ENCODE data around the gene TTLL5.
"Not testable (repeated sequence)": the region's sequence is repeated elsewhere in the genome, so short reads cannot be mapped to it uniquely, and the experiment has no call there.

Gene TTLL5

DNA sequence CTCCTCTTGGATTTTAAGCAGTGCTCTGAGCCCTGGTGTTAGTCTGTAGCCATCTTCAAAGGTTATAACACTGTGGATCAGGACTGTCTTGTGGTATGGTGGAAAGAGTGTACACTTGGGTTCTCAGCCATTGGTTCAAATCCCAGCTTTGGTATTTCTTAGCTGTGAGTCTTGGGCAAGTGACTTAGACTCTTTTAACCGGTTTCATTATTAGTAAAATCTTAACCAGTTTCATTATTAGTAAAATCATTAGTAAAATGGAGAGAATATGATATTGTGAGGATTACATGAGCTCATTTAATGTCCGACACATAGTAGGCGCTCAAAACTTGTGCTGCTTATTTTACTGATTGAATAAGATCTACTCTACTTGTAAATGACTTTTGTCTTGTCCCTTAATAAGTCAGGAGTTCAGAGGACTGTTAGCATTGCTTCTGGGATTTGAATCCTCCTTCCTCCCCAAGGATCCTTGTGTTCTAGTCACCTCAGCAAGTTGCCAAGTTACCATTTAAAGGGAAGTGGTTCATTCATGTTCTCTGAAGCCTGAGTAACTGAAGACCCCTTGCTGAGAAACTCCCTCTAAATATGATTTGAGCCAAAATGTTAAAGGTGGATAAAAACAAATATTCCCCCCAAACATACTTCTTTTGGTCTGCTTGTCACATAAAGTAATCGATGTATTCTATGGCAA, 12.4 kb downstream of the TTLL5 start:
- H3K27me3 ChIP-seq (ENCODE audit: control insufficient read depth, insufficient read depth, low read length) = no peaks in the 10 kb centered on the region
- H3K4me3 ChIP-seq (ENCODE audit: low read depth, low read length) = no peak overlapping the region
- H3K9me3 ChIP-seq (ENCODE audit: control insufficient read depth, insufficient read depth, low read length) = no peaks in the 10 kb centered on the region
- no peak overlapping the region for H3K9ac ChIP-seq (ENCODE audit: low read depth, low read length)
- H3K36me3 ChIP-seq (ENCODE audit: control insufficient read depth, insufficient read depth, low read length) = no peaks in the 10 kb centered on the region
- no peaks in the 10 kb centered on the region for H3K4me1 ChIP-seq (ENCODE audit: control insufficient read depth, insufficient read depth, low read length)

DNA sequence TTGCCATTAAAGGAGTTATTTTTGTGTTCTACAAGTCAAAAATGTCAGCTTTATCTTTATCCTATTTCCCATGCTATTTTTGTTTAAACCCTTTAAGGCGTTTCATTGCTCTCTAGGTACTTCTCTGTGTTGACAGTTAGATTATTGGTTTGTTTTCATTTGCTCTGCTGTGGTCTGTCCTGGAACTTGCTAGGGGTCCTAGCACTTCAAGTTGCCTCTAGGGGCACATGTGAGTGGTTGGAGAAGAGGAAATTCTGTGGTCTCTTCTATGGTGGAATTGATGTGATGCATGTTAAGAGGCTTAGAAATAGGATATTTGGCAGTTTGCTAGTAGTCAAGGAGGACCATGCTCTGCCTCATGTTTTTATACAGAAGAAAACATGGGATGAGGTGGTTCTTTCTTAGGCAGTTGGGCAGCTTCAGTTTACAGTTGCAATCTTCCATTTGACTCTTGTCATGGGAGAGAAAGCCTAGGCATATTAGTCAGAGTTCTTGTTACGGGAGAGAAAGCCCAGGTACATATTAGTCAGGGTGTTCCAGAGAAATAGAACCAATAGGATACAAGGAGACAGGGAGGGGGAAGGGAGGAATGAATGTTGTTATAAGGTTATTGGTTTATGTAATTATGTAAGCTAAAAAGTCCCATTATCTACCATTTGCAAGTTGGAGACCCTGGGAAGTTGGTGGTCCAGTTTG, 14.4 kb downstream of the TTLL5 start:
- Histone ChIP-seq H3K9me3 (ENCODE audit: control insufficient read depth, insufficient read depth, low read length) (no peaks in the 10 kb centered on the region), H3K4me1 (ENCODE audit: control insufficient read depth, insufficient read depth, low read length) (no peaks in the 10 kb centered on the region)

DNA sequence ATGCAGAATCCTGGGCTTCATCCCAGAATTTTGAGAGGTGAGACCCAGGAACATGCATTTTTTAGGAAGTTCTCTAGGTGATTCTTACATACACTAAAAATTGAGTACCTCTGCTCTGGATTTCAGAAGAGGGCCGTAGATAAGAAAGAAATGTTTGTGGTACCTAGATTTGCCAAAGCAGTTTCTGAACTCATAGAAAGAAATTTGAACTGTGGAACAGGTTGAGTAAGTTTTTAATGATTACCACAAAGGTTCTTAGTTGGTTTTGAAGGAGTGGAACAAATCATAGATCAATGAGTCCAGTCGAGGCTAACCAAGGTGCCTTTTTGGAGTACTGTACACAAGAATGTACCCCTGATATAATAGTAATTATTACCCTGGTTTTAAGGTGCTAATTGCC, 24.9 kb downstream of the TTLL5 start:
- Histone ChIP-seq H3K36me3 (ENCODE audit: control insufficient read depth, insufficient read depth, low read length) (no peaks in the 10 kb centered on the region), H3K4me3 (ENCODE audit: low read depth, low read length) (no peak overlapping the region), H3K9me3 (ENCODE audit: control insufficient read depth, insufficient read depth, low read length) (no peaks in the 10 kb centered on the region), H3K9ac (ENCODE audit: low read depth, low read length) (no peak overlapping the region), H3K4me1 (ENCODE audit: control insufficient read depth, insufficient read depth, low read length) (no peaks in the 10 kb centered on the region), H3K27me3 (ENCODE audit: control insufficient read depth, insufficient read depth, low read length) (no peaks in the 10 kb centered on the region)

More for the DNA sequence above, 14.4 kb downstream of the TTLL5 start:
- no peaks in the 10 kb centered on the region for H3K27me3 ChIP-seq (ENCODE audit: control insufficient read depth, insufficient read depth, low read length)
- no peak overlapping the region for H3K4me3 ChIP-seq (ENCODE audit: low read depth, low read length)
- no peak overlapping the region for H3K9ac ChIP-seq (ENCODE audit: low read depth, low read length)
- H3K36me3 ChIP-seq (ENCODE audit: control insufficient read depth, insufficient read depth, low read length) = no peaks in the 10 kb centered on the region

DNA sequence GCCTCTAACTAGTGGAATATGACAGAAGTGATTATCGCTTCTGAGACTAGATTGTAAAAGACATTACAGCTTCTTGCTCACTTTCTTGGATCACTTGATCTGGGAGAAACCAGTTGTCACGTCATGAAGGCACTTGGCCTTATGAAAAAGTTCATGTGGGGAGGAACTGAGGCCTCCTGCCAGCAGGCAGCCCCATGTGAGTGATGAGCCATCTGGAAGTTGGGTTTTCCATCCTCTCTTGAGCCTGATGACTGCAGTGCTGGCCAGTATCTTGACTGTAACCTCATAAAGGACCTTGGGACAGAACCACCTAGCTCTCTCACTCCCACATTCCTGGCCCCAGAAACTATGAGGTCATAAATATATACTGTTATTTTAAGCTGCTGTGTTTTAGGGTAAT, 28.0 kb downstream of the TTLL5 start:
- no peak overlapping the region for H3K4me3 ChIP-seq (ENCODE audit: low read depth, low read length)
- H3K9me3 ChIP-seq (ENCODE audit: control insufficient read depth, insufficient read depth, low read length) = no peaks in the 10 kb centered on the region
- H3K4me1 ChIP-seq (ENCODE audit: control insufficient read depth, insufficient read depth, low read length) = no peaks in the 10 kb centered on the region
- H3K27me3 ChIP-seq (ENCODE audit: control insufficient read depth, insufficient read depth, low read length) = no peaks in the 10 kb centered on the region
- peaks cover 5% of the 10 kb centered on the region for H3K36me3 ChIP-seq (ENCODE audit: control insufficient read depth, insufficient read depth, low read length)
- H3K9ac ChIP-seq (ENCODE audit: low read depth, low read length) = no peak overlapping the region

DNA sequence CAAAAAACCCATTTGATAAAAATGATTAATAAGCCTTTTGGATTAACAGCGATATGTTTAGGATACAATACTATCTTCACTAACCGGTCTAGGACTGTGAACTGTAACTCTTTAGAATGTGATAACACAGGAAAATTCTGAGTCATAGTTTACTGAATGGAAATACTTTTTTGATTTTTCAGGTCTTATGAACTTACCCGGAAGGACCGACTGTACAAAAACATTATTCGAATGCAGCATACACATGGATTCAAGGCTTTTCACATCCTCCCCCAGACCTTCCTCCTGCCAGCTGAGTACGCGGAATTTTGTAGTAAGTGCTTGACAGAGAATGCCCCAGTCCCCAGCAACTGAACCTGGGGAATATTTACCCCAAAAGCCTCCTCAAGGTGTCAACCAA, 29.0 kb downstream of the TTLL5 start:
- H3K4me1 ChIP-seq (ENCODE audit: control insufficient read depth, insufficient read depth, low read length) = no peaks in the 10 kb centered on the region
- peaks cover 7% of the 10 kb centered on the region for H3K36me3 ChIP-seq (ENCODE audit: control insufficient read depth, insufficient read depth, low read length)
- H3K9me3 ChIP-seq (ENCODE audit: control insufficient read depth, insufficient read depth, low read length) = no peaks in the 10 kb centered on the region

DNA sequence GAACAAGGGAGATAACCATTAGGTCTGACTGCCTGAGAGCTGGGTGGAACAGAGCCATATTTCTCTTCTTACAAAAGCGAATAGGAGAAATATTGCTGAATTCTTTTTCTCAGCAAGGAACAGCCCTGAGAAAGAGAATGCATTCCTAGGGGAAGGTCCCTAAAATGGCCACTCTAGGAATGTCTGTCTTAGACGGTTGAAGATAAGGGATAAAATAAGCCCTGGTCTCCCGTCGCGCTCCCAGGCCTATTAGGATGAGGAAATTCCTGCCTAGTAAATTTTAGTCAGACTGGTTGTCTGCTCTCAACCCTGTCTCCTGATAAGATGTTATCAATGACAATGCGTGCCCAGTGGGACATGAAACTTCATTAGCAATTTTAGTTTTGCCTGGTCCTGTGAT, 34.0 kb downstream of the TTLL5 start:
- H3K9me3 ChIP-seq (ENCODE audit: control insufficient read depth, insufficient read depth, low read length); H3K9ac ChIP-seq (ENCODE audit: low read depth, low read length); H3K4me3 ChIP-seq (ENCODE audit: low read depth, low read length); H3K36me3 ChIP-seq (ENCODE audit: control insufficient read depth, insufficient read depth, low read length); H3K27me3 ChIP-seq (ENCODE audit: control insufficient read depth, insufficient read depth, low read length); H3K4me1 ChIP-seq (ENCODE audit: control insufficient read depth, insufficient read depth, low read length): not testable (repeated sequence)

More for the DNA sequence above, 29.0 kb downstream of the TTLL5 start:
- no peak overlapping the region for H3K4me3 ChIP-seq (ENCODE audit: low read depth, low read length)
- no peaks in the 10 kb centered on the region for H3K27me3 ChIP-seq (ENCODE audit: control insufficient read depth, insufficient read depth, low read length)
- H3K9ac ChIP-seq (ENCODE audit: low read depth, low read length) = no peak overlapping the region

DNA sequence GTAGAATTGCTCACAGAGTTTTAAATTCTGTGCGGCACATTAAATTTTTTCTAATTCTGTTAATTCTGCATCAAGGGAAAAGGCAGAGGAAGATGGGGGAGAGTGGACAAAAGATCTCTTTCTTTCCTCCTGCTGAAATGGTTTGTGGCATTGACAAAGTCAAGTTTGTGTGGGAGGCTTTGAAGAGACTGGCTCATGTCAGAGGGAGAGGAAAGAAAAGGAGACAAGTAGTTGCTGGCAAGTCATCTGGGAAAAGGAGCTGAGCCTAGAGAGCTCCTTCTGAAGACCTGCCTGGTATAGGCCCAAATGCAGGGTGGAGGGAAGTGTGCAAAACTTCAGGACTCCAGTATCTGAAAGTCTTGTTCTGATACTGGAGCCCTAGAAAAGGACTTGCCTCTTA, 36.3 kb downstream of the TTLL5 start:
- no peaks in the 10 kb centered on the region for H3K27me3 ChIP-seq (ENCODE audit: control insufficient read depth, insufficient read depth, low read length)
- no peaks in the 10 kb centered on the region for H3K9me3 ChIP-seq (ENCODE audit: control insufficient read depth, insufficient read depth, low read length)
- peaks cover 10% of the 10 kb centered on the region for H3K36me3 ChIP-seq (ENCODE audit: control insufficient read depth, insufficient read depth, low read length)
- H3K4me3 ChIP-seq (ENCODE audit: low read depth, low read length) = no peak overlapping the region
- H3K4me1 ChIP-seq (ENCODE audit: control insufficient read depth, insufficient read depth, low read length) = no peaks in the 10 kb centered on the region
- H3K9ac ChIP-seq (ENCODE audit: low read depth, low read length) = no peak overlapping the region

DNA sequence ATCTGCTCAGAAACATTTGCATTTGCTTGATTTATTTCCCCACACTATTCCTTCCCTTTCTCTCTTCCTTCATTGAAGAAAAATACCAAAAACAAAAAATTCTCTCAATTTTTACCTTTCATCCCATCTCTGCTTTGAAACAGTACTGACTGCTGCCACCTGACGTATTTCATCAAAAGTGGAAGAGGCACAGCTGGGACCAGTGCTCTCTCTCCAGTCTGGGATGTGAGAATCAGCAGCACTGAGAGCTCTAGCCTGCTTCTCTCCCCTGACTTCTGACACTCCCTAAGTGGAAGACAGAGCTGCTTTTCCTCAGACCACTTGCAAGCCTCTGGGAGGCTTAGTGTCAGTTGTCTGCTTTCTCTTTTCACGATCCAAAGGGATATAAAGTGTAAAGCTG, 36.9 kb downstream of the TTLL5 start:
- Histone ChIP-seq H3K4me1 (ENCODE audit: control insufficient read depth, insufficient read depth, low read length) (no peaks in the 10 kb centered on the region), H3K9ac (ENCODE audit: low read depth, low read length) (no peak overlapping the region), H3K9me3 (ENCODE audit: control insufficient read depth, insufficient read depth, low read length) (no peaks in the 10 kb centered on the region), H3K36me3 (ENCODE audit: control insufficient read depth, insufficient read depth, low read length) (peaks cover 10% of the 10 kb centered on the region), H3K4me3 (ENCODE audit: low read depth, low read length) (no peak overlapping the region), H3K27me3 (ENCODE audit: control insufficient read depth, insufficient read depth, low read length) (no peaks in the 10 kb centered on the region)

DNA sequence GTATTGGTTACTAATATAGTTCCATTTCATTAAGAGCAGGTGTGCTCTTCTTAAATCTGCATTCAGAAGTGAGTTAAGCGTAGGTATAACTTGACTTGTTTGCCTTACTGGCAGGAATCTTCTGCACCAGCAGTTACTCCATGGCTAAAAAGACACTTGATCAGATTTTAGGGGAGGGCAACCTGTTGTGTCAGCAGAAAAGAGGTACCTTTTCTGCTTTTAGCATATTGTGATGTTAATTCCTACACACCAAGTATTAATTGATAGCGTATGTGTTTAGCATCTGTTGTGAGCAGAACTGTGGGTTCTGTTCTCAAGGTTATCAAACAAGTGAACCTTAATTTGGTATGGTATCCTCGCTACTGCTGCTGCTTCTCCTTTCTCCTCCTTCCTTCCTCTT, 38.3 kb downstream of the TTLL5 start:
- H3K4me1 ChIP-seq (ENCODE audit: control insufficient read depth, insufficient read depth, low read length) = no peaks in the 10 kb centered on the region
- H3K4me3 ChIP-seq (ENCODE audit: low read depth, low read length) = no peak overlapping the region
- H3K9ac ChIP-seq (ENCODE audit: low read depth, low read length) = no peak overlapping the region
- H3K27me3 ChIP-seq (ENCODE audit: control insufficient read depth, insufficient read depth, low read length) = no peaks in the 10 kb centered on the region
- no peaks in the 10 kb centered on the region for H3K9me3 ChIP-seq (ENCODE audit: control insufficient read depth, insufficient read depth, low read length)
- H3K36me3 ChIP-seq (ENCODE audit: control insufficient read depth, insufficient read depth, low read length) = peaks cover 8% of the 10 kb centered on the region

DNA sequence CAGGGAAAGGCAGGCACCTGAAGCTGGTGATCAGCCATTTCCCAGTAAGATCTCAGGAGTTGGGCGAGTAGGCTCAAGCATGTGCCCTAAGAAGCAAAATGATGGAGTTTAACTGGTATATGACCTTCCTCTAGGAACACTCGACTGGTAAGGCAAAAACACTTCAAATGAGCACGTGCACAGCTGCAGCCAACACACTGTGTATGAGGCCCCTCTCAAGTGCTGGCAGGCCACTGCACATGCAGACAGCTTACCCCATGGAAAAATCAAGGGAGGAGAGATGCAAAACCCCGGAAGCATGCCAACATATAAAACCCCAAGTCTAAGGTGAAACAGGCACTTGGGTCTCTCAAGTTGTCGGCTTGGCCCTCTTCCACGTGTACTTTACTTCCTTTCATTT, 39.2 kb downstream of the TTLL5 start:
- Histone ChIP-seq H3K4me3 (ENCODE audit: low read depth, low read length) (no peak overlapping the region), H3K9me3 (ENCODE audit: control insufficient read depth, insufficient read depth, low read length) (no peaks in the 10 kb centered on the region), H3K4me1 (ENCODE audit: control insufficient read depth, insufficient read depth, low read length) (no peaks in the 10 kb centered on the region), H3K9ac (ENCODE audit: low read depth, low read length) (no peak overlapping the region), H3K36me3 (ENCODE audit: control insufficient read depth, insufficient read depth, low read length) (peaks cover 5% of the 10 kb centered on the region), H3K27me3 (ENCODE audit: control insufficient read depth, insufficient read depth, low read length) (no peaks in the 10 kb centered on the region)

DNA sequence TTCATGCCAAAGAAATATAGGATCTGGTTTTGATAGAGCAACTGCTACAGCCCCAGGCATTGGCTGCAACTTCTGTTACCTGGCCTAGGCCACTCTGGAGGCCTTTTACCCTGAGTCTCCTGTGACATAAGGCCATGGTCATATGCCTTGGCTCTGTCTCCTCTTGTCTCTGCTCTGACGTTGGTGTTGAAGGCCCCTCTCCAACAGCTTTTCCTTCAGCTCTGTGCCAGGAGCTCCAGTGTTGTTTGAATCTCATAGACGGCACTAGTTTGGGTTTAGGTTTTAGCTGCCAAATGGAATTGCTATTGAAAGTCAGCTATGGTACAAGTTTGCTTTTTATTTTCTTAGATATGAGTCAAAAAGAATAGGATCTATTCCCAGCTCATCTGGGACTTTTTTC, 41.1 kb downstream of the TTLL5 start:
- peaks cover 5% of the 10 kb centered on the region for H3K36me3 ChIP-seq (ENCODE audit: control insufficient read depth, insufficient read depth, low read length)
- no peaks in the 10 kb centered on the region for H3K27me3 ChIP-seq (ENCODE audit: control insufficient read depth, insufficient read depth, low read length)
- no peak overlapping the region for H3K4me3 ChIP-seq (ENCODE audit: low read depth, low read length)
- no peaks in the 10 kb centered on the region for H3K4me1 ChIP-seq (ENCODE audit: control insufficient read depth, insufficient read depth, low read length)
- H3K9ac ChIP-seq (ENCODE audit: low read depth, low read length) = no peak overlapping the region
- H3K9me3 ChIP-seq (ENCODE audit: control insufficient read depth, insufficient read depth, low read length) = no peaks in the 10 kb centered on the region

DNA sequence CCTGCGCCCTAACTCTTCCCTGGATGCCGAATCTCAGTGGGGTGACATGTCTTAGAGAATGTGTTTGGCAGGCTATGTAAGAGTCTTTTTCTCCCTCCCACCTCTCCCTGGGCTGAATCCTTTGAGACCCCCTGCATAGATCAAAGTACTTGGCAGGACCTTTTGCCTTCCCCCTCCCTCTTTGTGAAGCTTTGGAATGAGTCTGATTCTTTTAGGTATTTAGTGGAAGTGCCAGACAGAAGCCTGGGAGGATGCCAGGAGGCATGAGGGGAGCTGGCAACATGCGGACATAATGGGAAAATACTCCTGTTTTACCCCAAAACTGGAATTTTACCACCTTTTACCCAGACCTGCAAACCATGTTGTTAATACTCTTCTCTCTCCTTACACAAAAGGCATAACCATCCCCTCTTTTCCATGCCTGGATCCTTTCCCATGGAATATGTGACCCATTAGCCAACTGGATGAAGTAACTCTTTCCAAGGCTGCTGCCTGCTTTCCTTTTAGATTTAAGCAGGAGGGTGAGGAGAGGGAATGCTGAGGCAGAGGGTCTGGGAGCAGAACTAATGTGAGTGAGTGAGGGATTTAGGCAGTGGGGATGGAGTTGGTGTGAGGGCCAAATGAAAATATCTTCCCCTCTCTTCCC, 41.7 kb downstream of the TTLL5 start:
- no peaks in the 10 kb centered on the region for H3K9me3 ChIP-seq (ENCODE audit: control insufficient read depth, insufficient read depth, low read length)
- no peak overlapping the region for H3K9ac ChIP-seq (ENCODE audit: low read depth, low read length)
- H3K4me3 ChIP-seq (ENCODE audit: low read depth, low read length) = no peak overlapping the region
- H3K36me3 ChIP-seq (ENCODE audit: control insufficient read depth, insufficient read depth, low read length) = peaks cover 5% of the 10 kb centered on the region
- no peaks in the 10 kb centered on the region for H3K27me3 ChIP-seq (ENCODE audit: control insufficient read depth, insufficient read depth, low read length)
- H3K4me1 ChIP-seq (ENCODE audit: control insufficient read depth, insufficient read depth, low read length) = no peaks in the 10 kb centered on the region

Measured in iPS-15b (cell line).